ENCODE data around the gene DOK5. TPM values are rescaled to one million over a fixed set of nuclear protein-coding genes. Genes with fewer than 3 reads are reported as not detected.

The DOK5 gene
- total RNA-seq, 1 experiment from 2014 or later = 4.9 TPM

GRCh38 chr20:54476169-54477009, 996 bp downstream of the DOK5 start:
- no TSS peak for BruUV-seq (replicated peaks)
- no peak for TF ChIP-seq EZH2 (IDR thresholded peaks at IDR 0.05; ENCODE audit: borderline replicate concordance, low read depth, low read length, poor library complexity, severe bottlenecking)
- TF ChIP-seq, protein P1, sequence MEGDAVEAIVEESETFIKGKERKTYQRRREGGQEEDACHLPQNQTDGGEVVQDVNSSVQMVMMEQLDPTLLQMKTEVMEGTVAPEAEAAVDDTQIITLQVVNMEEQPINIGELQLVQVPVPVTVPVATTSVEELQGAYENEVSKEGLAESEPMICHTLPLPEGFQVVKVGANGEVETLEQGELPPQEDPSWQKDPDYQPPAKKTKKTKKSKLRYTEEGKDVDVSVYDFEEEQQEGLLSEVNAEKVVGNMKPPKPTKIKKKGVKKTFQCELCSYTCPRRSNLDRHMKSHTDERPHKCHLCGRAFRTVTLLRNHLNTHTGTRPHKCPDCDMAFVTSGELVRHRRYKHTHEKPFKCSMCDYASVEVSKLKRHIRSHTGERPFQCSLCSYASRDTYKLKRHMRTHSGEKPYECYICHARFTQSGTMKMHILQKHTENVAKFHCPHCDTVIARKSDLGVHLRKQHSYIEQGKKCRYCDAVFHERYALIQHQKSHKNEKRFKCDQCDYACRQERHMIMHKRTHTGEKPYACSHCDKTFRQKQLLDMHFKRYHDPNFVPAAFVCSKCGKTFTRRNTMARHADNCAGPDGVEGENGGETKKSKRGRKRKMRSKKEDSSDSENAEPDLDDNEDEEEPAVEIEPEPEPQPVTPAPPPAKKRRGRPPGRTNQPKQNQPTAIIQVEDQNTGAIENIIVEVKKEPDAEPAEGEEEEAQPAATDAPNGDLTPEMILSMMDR (conservative IDR thresholded peaks at IDR 0.05; ENCODE audit: low read depth, low read length) = no peak
- Histone ChIP-seq H3K9me3 (ENCODE audit: low read depth, low read length, poor library complexity, severe bottlenecking) (no peaks in the 10 kb centered on the region), H3K4me3 (ENCODE audit: low read depth, low read length, poor library complexity, severe bottlenecking) (peak overlapping the region; percentile 61), H3K27me3 (replicated peaks; ENCODE audit: insufficient read depth, low read depth, low read length, poor library complexity) (no peaks in the 10 kb centered on the region), H3K27ac (ENCODE audit: low read depth, low read length, poor library complexity, severe bottlenecking) (no peak overlapping the region), H3K4me1 (ENCODE audit: insufficient read depth, low read length, poor library complexity, severe bottlenecking) (peaks cover 30% of the 10 kb centered on the region), H3K36me3 (ENCODE audit: insufficient read depth, low read length, poor library complexity, severe bottlenecking) (no peaks in the 10 kb centered on the region)
- DNase-seq (ENCODE audit: low spot score) = peak; percentile 42
- intact Hi-C loops (cut with micrococcal nuclease; ENCODE audit: unreplicated experiment) = loop anchor here (5.0 kb wide), 2 partner anchors 146 to 259 kb away; no protein-coding TSS in a partner anchor
- ChIA-PET CTCF (no interaction called here), POLR2A (ENCODE audit: low non-redundant PET) (no interaction called here)

DNA sequence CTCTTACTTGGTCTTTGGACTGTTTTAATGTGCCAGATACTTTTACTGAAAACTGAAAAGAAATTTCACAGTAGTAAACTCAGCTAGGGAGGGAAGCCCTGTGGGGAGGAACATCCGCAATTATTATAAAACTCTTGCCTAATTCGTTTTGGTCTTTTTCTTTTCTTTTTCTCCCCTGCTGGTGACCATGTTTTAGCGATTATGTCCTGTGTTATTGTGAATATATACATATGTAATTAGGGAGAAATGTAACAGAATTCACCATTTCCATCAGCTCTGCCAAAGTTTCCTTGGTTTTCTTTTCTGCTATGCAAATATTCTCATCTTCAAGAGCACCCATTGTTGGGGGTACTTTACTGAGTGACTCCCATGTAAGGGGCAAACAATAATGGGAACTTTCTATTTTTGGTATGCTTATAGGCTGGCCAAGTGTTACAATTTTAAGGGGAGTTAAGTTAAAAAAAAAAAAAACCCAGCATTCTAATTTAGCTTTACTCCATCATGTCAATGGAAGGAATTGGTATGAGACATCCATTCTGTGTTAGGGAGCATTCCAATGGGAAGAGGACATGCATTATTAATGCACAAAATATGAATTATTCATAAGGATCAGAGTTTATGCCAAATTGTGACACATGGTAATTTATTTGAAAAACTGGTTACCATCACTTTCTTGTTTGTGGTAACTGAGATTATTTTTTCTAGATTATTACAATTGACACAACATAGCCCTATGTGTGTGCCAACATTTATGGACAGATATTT, 2.0 kb downstream of the DOK5 start:
- Histone ChIP-seq H3K36me3 (ENCODE audit: insufficient read depth, low read length, poor library complexity, severe bottlenecking) (no peaks in the 10 kb centered on the region), H3K27ac (ENCODE audit: low read depth, low read length, poor library complexity, severe bottlenecking) (peak overlapping the region; percentile 25), H3K9me3 (ENCODE audit: low read depth, low read length, poor library complexity, severe bottlenecking) (no peaks in the 10 kb centered on the region), H3K4me3 (ENCODE audit: low read depth, low read length, poor library complexity, severe bottlenecking) (peak overlapping the region; percentile 61), H3K4me1 (ENCODE audit: insufficient read depth, low read length, poor library complexity, severe bottlenecking) (peaks cover 30% of the 10 kb centered on the region), H3K27me3 (replicated peaks; ENCODE audit: insufficient read depth, low read depth, low read length, poor library complexity) (no peaks in the 10 kb centered on the region)
- ChIA-PET CTCF (interaction anchor here (0.6 kb wide), 1 partner anchor 210 kb away, joined by 3 read pairs; no protein-coding TSS in a partner anchor), POLR2A (ENCODE audit: low non-redundant PET) (no interaction called here)
- no peak for TF ChIP-seq EZH2 (IDR thresholded peaks at IDR 0.05; ENCODE audit: borderline replicate concordance, low read depth, low read length, poor library complexity, severe bottlenecking)
- TF ChIP-seq, protein P1 (conservative IDR thresholded peaks at IDR 0.05; ENCODE audit: low read depth, low read length) = no peak
- intact Hi-C loops (cut with micrococcal nuclease; ENCODE audit: unreplicated experiment) = loop anchor here (5.0 kb wide), 2 partner anchors 145 to 260 kb away; no protein-coding TSS in a partner anchor
- peak; percentile 95 for DNase-seq (ENCODE audit: low spot score)
- BruUV-seq (replicated peaks) = TSS peak; percentile 33

DNA sequence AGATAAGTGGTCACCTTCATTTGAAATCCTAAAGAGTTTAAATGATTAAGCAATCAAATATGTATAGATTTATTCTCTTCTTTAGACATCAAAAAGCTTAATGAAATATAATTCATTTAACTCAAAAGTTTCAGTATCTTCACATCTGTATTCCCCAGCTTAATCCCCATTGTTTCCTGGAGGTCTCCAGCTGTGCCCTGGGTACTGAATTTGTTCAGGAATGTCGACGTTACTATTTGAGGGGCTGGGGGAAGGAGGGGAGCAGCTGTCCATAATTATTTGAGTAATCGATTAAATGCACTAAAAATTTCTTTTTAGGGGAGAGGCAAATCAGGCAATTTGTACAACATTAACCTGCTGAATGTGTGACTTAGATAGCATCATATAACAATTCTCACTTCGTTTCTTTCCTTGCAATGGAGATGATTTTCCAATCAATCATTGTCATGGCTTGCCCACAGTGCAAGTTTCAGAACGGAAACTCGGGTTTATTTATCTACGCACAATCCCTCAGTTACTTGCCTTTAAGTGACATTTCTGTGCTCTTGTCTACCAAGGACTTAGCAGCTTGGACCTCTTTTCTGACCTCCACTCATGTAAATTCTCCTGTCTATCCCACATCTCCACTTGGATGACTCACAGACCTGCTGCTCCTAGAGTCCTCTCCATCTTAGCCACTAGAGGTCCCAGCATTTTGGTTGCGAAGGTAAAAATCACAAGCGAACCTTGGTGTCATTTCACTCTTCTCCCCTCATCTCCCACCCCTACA, 3.9 kb downstream of the DOK5 start:
- peak; percentile 51 for DNase-seq (ENCODE audit: low spot score)

More for the DNA sequence above, 3.9 kb downstream of the DOK5 start:
- Histone ChIP-seq H3K4me3 (ENCODE audit: low read depth, low read length, poor library complexity, severe bottlenecking) (no peak overlapping the region), H3K4me1 (ENCODE audit: insufficient read depth, low read length, poor library complexity, severe bottlenecking) (peaks cover 30% of the 10 kb centered on the region), H3K27ac (ENCODE audit: low read depth, low read length, poor library complexity, severe bottlenecking) (no peak overlapping the region), H3K36me3 (ENCODE audit: insufficient read depth, low read length, poor library complexity, severe bottlenecking) (no peaks in the 10 kb centered on the region), H3K9me3 (ENCODE audit: low read depth, low read length, poor library complexity, severe bottlenecking) (no peaks in the 10 kb centered on the region), H3K27me3 (replicated peaks; ENCODE audit: insufficient read depth, low read depth, low read length, poor library complexity) (no peaks in the 10 kb centered on the region)
- intact Hi-C loops (cut with micrococcal nuclease; ENCODE audit: unreplicated experiment) = loop anchor here (5.0 kb wide), 2 partner anchors 143 to 262 kb away; no protein-coding TSS in a partner anchor
- TF ChIP-seq, protein P1 (conservative IDR thresholded peaks at IDR 0.05; ENCODE audit: low read depth, low read length) = peak; percentile 63
- TF ChIP-seq EZH2 (IDR thresholded peaks at IDR 0.05; ENCODE audit: borderline replicate concordance, low read depth, low read length, poor library complexity, severe bottlenecking) = no peak
- no TSS peak for BruUV-seq (replicated peaks)
- ChIA-PET CTCF (no interaction called here), POLR2A (ENCODE audit: low non-redundant PET) (no interaction called here)

Measured in A673 (cell line).